Tibial nerve (tissue), 4 donors: ENCODE data around the gene PRPF6.

Source experiments
- EP300 ChIP-seq, 2 donors: sonication (generic); formaldehyde crosslinking; IDR thresholded peaks; one replicate each; pipeline ENCODE4 v1.6.1; 2017; ENCODE audit warnings: antibody characterized with exemption in 2 of 2, mild to moderate bottlenecking in 1 of 2
- POLR2A ChIP-seq, 2 donors: fragments of 450-650 bp; IDR thresholded peaks; one replicate each; pipeline ENCODE4 v1.6.1; 2017; ENCODE audit warnings: antibody characterized with exemption in 2 of 2, mild to moderate bottlenecking in 2 of 2, moderate library complexity in 2 of 2
- TF ChIP-seq, protein P1 (sequence below), 5 experiments: fragments of 200-600 bp in 3 of 5; fragments of 450-650 bp in 2 of 5; sonication (generic) in 3 of 5; IDR thresholded peaks; one replicate each; pipeline ENCODE4 v1.5.1; 2016 to 2019; ENCODE audit warnings: antibody characterized with exemption in 5 of 5, mild to moderate bottlenecking in 3 of 5, moderate library complexity in 2 of 5

DNA sequence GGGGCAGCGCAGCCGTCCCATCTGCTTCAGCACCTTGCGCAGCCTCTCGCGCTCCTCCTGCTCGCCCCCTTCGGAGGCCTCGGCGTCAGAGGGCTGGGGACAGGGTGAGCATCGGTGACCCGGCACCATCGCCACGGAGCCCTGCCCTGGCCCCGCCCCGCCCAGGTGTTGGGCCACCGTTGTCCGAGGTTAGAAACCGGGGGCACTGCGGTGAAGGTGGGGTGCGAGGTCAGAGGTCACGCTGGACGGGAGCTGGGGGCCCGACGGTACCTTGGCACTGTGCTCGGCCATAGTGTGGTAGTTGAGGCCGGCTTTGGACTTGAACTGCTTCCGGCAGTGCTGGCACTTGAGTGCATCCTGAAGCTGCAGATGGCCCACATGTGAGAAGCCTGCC lies 17.6 kb upstream of the PRPF6 start:
- TF ChIP-seq, protein P1, sequence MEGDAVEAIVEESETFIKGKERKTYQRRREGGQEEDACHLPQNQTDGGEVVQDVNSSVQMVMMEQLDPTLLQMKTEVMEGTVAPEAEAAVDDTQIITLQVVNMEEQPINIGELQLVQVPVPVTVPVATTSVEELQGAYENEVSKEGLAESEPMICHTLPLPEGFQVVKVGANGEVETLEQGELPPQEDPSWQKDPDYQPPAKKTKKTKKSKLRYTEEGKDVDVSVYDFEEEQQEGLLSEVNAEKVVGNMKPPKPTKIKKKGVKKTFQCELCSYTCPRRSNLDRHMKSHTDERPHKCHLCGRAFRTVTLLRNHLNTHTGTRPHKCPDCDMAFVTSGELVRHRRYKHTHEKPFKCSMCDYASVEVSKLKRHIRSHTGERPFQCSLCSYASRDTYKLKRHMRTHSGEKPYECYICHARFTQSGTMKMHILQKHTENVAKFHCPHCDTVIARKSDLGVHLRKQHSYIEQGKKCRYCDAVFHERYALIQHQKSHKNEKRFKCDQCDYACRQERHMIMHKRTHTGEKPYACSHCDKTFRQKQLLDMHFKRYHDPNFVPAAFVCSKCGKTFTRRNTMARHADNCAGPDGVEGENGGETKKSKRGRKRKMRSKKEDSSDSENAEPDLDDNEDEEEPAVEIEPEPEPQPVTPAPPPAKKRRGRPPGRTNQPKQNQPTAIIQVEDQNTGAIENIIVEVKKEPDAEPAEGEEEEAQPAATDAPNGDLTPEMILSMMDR (IDR thresholded peaks at IDR 0.05), result no peak
- TF ChIP-seq EP300 (IDR thresholded peaks at IDR 0.05) (no peak), POLR2A (IDR thresholded peaks at IDR 0.05) (no peak)
